Breast epithelium (tissue), 4 donors: ENCODE data around the gene NRXN3. TPM values are rescaled to one million over a fixed set of nuclear protein-coding genes. Genes with fewer than 3 reads are reported as not detected.

ENCODE experiments used
- DNase-seq, 2 donors: peaks; one replicate each; pipeline ENCODE4 v3.0.0-alpha.2; 2019; ENCODE audit warnings: low spot score in 2 of 2
- H3K27ac ChIP-seq, 2 donors: fragments of 200-600 bp; sonication (generic) in 1 of 2; one replicate each; pipeline ENCODE4 v1.5.1; 2016 to 2019; ENCODE audit warnings: mild to moderate bottlenecking in 1 of 2
- H3K27me3 ChIP-seq, 2 donors: fragments of 200-600 bp; sonication (generic) in 1 of 2; one replicate each; pipeline versions ENCODE4 v1.5.1 to v1.6.0; 2017 to 2019; ENCODE audit warnings: control low read depth in 1 of 2, mild to moderate bottlenecking in 1 of 2
- H3K36me3 ChIP-seq: fragments of 200-600 bp; one replicate; pipeline ENCODE4 v1.5.1; 2019
- H3K4me1 ChIP-seq, 2 donors: fragments of 200-600 bp; sonication (generic); one replicate each; pipeline ENCODE4 v1.5.1; 2016 to 2019; ENCODE audit warnings: control low read depth in 1 of 2
- H3K4me3 ChIP-seq, 3 donors: fragments of 200-600 bp; sonication (generic); 1 replicate in 2 of 3; 2 replicates in 1 of 3; pipeline ENCODE4 v1.5.1; 2016 to 2019; ENCODE audit warnings: mild to moderate bottlenecking in 3 of 3, moderate library complexity in 2 of 3
- H3K9me3 ChIP-seq, 2 donors: fragments of 200-600 bp; sonication (generic) in 1 of 2; one replicate each; pipeline ENCODE4 v1.5.1; 2016 to 2019; ENCODE audit warnings: control low read depth in 1 of 2
- CTCF ChIP-seq, 3 donors: fragments of 450-650 bp; IDR thresholded peaks; one replicate each; pipeline ENCODE4 v1.5.1; 2016 to 2017; ENCODE audit warnings: antibody characterized with exemption in 3 of 3, mild to moderate bottlenecking in 3 of 3, moderate library complexity in 3 of 3
- POLR2A ChIP-seq: fragments of 450-650 bp; IDR thresholded peaks from one replicate; pipeline ENCODE4 v1.6.1; 2016; ENCODE audit warnings: antibody characterized with exemption, mild to moderate bottlenecking, moderate library complexity
- POLR2AphosphoS5 ChIP-seq, 3 donors: sonication (generic); formaldehyde crosslinking; IDR thresholded peaks; one replicate each; pipeline ENCODE4 v1.6.1; 2017; ENCODE audit warnings: antibody characterized with exemption in 3 of 3
- intact Hi-C: fragments of 100-400 bp; cut with DNase I; formaldehyde crosslinking; loops from one replicate; pipeline ENCODE4 v1.15.1; 2023; ENCODE audit warnings: low total_unique reads
- total RNA-seq, 3 donors: library from RNA; depleted of rRNA; stranded (reverse); fragments of >200 nt; gene quantifications; one replicate each; pipeline ENCODE4 v1.1.0, GENCODE V29; 2016

Gene NRXN3
- total RNA-seq, 3 donors from 2014 or later: 2.9 to 3.6 (median 3.5) TPM

- intact Hi-C loops: no loop called here
- Histone ChIP-seq H3K4me1 (no peaks in the 10 kb centered on the region), H3K27ac (no peak overlapping the region), H3K27me3 (no peaks in the 10 kb centered on the region), H3K4me3 (no peak overlapping the region), H3K9me3 (no peaks in the 10 kb centered on the region), H3K36me3 (no peaks in the 10 kb centered on the region)
- DNase-seq: no peak
- no peak for TF ChIP-seq POLR2AphosphoS5 (IDR thresholded peaks at IDR 0.05)
- no peak for TF ChIP-seq CTCF (IDR thresholded peaks at IDR 0.05)
- TF ChIP-seq POLR2A: no peak
Observed at GRCh38 chr14:78788467-78789360, 618.5 kb downstream of the NRXN3 start.

DNA sequence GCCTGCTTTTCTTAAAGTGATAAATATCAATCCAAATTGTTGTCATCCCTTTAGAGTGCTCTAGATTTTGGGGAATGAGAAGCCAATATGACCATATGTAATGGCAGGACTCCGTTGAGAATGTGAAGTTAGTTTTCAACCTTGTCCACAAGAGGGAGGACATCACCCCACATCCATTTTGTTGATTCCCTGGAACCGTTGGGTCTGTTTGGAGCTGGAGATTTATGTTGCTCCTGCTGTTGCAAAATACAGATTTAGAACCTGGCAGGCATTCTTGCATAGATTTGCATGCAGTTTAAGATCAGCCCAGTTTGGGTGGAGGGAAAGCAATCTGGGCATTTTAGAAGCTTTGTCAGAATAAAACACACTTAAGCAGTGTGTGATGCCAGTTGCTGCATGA lies 620.1 kb downstream of the NRXN3 start:
- Histone ChIP-seq H3K36me3 (no peaks in the 10 kb centered on the region), H3K4me1 (no peaks in the 10 kb centered on the region), H3K9me3 (no peaks in the 10 kb centered on the region), H3K27me3 (no peaks in the 10 kb centered on the region), H3K4me3 (no peak overlapping the region), H3K27ac (no peak overlapping the region)
- DNase-seq: no peak
- intact Hi-C loops: no loop called here
- TF ChIP-seq POLR2A (no peak), POLR2AphosphoS5 (IDR thresholded peaks at IDR 0.05) (no peak), CTCF (IDR thresholded peaks at IDR 0.05) (no peak)

GRCh38 chr14:78798757-78799156 lies 628.6 kb downstream of the NRXN3 start:
- TF ChIP-seq POLR2AphosphoS5 (IDR thresholded peaks at IDR 0.05) (no peak), POLR2A (no peak), CTCF (IDR thresholded peaks at IDR 0.05) (no peak)
- no peak for DNase-seq
- no peaks in the 10 kb centered on the region for H3K9me3 ChIP-seq
- intact Hi-C loops: no loop called here
- no peaks in the 10 kb centered on the region for H3K36me3 ChIP-seq
- no peak overlapping the region for H3K4me3 ChIP-seq
- H3K27me3 ChIP-seq: no peaks in the 10 kb centered on the region
- H3K27ac ChIP-seq: no peak overlapping the region
- H3K4me1 ChIP-seq: no peaks in the 10 kb centered on the region

- intact Hi-C loops: no loop called here
- H3K9me3 ChIP-seq: no peaks in the 10 kb centered on the region
- TF ChIP-seq POLR2A: no peak
- TF ChIP-seq CTCF (IDR thresholded peaks at IDR 0.05): no peak
- no peak for TF ChIP-seq POLR2AphosphoS5 (IDR thresholded peaks at IDR 0.05)
- no peaks in the 10 kb centered on the region for H3K36me3 ChIP-seq
- H3K4me3 ChIP-seq: no peak overlapping the region
- H3K4me1 ChIP-seq: no peaks in the 10 kb centered on the region
- H3K27me3 ChIP-seq: no peaks in the 10 kb centered on the region
- no peak for DNase-seq
- no peak overlapping the region for H3K27ac ChIP-seq
Observed at GRCh38 chr14:78805570-78805969, 635.4 kb downstream of the NRXN3 start.

GRCh38 chr14:78823035-78823434 lies 652.9 kb downstream of the NRXN3 start:
- no peaks in the 10 kb centered on the region for H3K9me3 ChIP-seq
- no peak overlapping the region for H3K27ac ChIP-seq
- no peaks in the 10 kb centered on the region for H3K27me3 ChIP-seq
- no peaks in the 10 kb centered on the region for H3K36me3 ChIP-seq
- DNase-seq: no peak
- no peak for TF ChIP-seq CTCF (IDR thresholded peaks at IDR 0.05)
- TF ChIP-seq POLR2A: no peak
- TF ChIP-seq POLR2AphosphoS5 (IDR thresholded peaks at IDR 0.05): no peak
- intact Hi-C loops: no loop called here
- H3K4me3 ChIP-seq: no peak overlapping the region
- H3K4me1 ChIP-seq: no peaks in the 10 kb centered on the region
